Adrenal gland (tissue), 5 donors: ENCODE data around the gene DHPS.
"Not testable (repeated sequence)": the region's sequence is repeated elsewhere in the genome, so short reads cannot be mapped to it uniquely, and the experiment has no call there.

ENCODE experiments used
- POLR2A ChIP-seq, 2 donors: fragments of 450-650 bp; IDR thresholded peaks; one replicate each; pipeline ENCODE4 v1.6.1; 2017; ENCODE audit warnings: antibody characterized with exemption in 2 of 2, mild to moderate bottlenecking in 2 of 2, moderate library complexity in 1 of 2
- TF ChIP-seq, protein P1 (sequence below), 6 experiments: fragments of 450-650 bp in 4 of 6; fragments of 200-600 bp in 2 of 6; sonication (generic) in 1 of 6; IDR thresholded peaks; 1 replicate in 5 of 6; 2 replicates in 1 of 6; pipeline versions ENCODE4 v1.5.1 to v1.8.0; 2016 to 2021; ENCODE audit warnings: antibody characterized with exemption in 6 of 6, mild to moderate bottlenecking in 2 of 6, moderate library complexity in 1 of 6
- donor health status: DM: no; HTN: no; CAD: no.

- TF ChIP-seq, protein P1, sequence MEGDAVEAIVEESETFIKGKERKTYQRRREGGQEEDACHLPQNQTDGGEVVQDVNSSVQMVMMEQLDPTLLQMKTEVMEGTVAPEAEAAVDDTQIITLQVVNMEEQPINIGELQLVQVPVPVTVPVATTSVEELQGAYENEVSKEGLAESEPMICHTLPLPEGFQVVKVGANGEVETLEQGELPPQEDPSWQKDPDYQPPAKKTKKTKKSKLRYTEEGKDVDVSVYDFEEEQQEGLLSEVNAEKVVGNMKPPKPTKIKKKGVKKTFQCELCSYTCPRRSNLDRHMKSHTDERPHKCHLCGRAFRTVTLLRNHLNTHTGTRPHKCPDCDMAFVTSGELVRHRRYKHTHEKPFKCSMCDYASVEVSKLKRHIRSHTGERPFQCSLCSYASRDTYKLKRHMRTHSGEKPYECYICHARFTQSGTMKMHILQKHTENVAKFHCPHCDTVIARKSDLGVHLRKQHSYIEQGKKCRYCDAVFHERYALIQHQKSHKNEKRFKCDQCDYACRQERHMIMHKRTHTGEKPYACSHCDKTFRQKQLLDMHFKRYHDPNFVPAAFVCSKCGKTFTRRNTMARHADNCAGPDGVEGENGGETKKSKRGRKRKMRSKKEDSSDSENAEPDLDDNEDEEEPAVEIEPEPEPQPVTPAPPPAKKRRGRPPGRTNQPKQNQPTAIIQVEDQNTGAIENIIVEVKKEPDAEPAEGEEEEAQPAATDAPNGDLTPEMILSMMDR (IDR thresholded peaks at IDR 0.05), result not testable (repeated sequence)
- not testable (repeated sequence) for TF ChIP-seq POLR2A (IDR thresholded peaks at IDR 0.05)
Observed at GRCh38 chr19:12678039-12678438, 3.6 kb downstream of the DHPS start.
